ENCODE data around the gene FUCA2. TPM values are rescaled to one million over a fixed set of nuclear protein-coding genes. Genes with fewer than 3 reads are reported as not detected.

The FUCA2 gene, protein sequence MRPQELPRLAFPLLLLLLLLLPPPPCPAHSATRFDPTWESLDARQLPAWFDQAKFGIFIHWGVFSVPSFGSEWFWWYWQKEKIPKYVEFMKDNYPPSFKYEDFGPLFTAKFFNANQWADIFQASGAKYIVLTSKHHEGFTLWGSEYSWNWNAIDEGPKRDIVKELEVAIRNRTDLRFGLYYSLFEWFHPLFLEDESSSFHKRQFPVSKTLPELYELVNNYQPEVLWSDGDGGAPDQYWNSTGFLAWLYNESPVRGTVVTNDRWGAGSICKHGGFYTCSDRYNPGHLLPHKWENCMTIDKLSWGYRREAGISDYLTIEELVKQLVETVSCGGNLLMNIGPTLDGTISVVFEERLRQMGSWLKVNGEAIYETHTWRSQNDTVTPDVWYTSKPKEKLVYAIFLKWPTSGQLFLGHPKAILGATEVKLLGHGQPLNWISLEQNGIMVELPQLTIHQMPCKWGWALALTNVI
- 10 to 100 TPM; 13.6 to 15.3 TPM for total RNA-seq

DNA sequence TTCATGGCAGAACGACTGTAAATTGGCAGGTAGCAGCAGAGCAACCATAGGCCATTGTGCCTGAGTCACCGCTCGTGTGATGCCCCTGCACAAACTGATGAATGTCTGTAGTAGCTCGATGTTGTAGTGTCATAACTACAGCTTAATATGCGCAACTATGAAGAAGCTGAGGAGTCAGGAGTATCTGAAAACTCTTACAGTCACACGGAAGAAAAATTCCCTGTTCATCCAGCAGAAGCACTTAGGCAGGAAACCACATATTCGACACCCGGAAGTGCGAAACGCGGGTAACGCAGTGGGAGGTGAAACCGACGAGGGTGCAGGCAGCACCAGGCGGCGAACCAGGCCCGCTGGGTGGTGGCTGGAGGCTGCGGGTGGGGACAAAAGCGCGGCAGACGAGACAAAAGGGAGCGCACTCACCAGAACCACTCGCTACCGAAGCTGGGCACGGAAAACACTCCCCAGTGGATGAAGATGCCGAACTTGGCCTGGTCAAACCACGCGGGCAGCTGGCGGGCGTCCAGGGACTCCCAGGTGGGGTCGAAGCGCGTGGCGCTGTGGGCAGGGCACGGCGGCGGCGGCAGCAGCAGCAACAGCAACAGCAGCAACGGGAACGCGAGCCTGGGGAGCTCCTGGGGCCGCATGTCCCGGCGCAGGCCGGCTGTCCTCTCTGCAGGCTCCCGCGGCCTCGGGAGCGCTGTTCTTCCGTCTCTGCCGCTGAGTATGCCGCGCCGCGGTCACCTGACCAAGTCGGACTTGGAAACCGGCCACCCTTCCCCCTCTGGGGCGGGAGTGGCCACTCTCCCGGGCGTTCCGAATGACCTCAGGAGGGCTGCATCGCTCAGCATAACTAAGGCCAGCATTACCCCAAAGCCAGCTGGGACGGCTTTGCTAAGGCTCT is at the start of gene FUCA2:
TSS of gene FUCA2 (minus strand) at position 730 of the 901 bp plus-strand sequence. CDS start at position 644, 86 bp downstream.

DNA sequence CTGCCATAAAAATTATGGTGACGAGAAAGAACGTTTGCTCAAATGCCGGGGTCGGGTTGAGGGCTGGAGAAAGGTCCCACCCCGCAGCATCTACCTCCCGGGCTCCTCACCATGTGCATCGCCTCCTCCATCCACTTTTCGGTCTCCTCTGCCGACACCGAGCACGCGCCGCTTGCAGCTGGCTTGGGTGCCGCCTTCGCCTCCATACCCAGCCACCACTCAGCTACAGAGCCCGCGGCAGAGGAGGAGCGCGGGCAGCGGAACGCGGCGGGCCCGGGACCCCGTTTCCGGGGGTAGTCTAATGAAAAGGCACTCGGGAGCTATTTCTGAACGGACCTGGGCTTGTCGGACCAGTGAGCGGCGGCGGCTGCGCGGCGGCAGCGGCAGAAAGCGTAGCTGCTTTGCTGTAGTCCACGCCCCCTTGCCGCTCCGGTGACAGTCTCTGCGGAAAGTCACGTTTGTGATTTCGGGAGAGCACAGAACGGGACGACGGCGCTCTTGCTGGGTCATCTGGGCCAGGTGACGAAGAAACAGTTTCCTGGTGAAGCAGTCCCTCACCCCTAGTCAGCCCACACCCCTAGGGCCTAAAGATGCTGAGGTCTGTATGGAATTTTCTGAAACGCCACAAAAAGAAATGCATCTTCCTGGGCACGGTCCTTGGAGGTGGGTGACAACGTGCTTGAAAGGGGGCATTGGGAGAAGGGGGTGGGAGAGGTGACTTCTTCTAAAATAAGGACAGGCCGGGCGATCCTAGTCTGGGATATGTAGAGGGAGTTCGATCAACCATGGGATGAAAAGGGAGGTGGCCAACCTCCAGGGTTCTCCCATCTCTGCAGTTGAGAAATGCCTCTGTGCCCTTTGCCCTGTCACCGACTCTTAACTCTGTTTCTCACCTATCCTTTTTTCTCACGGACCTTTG is 60.8 kb downstream of the FUCA2 start, which contains the start of the genes ADAT2 and PEX3:
TSS of gene ADAT2 (minus strand) at position 243 of the 919 bp plus-strand sequence. CDS start at position 206, 37 bp downstream.
TSS of gene PEX3 (plus strand) at position 353 of the 919 bp plus-strand sequence. CDS start at position 591, 238 bp downstream.

Other genes starting within 250 kb of the FUCA2 start
- 10 to 100 TPM; 22.9 to 29.5 TPM for gene ADAT2, start 61.0 kb downstream of the FUCA2 start, total RNA-seq
- 10 to 100 TPM; 16.3 to 17.5 TPM for gene PEX3, start 60.9 kb downstream of the FUCA2 start, total RNA-seq
- 10 to 100 TPM; 27.6 to 35.1 TPM for gene PHACTR2, start 166.2 kb upstream of the FUCA2 start, total RNA-seq

Data from activated naive CD4-positive, alpha-beta T cell treated with anti-CD3 and anti-CD28 coated beads, Interleukin-2, amount 10 ng/mL, durations not matched to agents 5 hours and 36 hours (primary cell).